NCI-H2171 treated with DMSO at 0.1 percent for 48 hours (cell line): ENCODE data around the gene FBN1.

Experiments
- DNase-seq: peaks from one replicate; lab custom pipeline; 2025; lab: John Stamatoyannopoulos, UW

Gene FBN1

GRCh38 chr15:48366584-48367312 is 278.8 kb downstream of the FBN1 start:
- no peak for DNase-seq

GRCh38 chr15:48365575-48365974 is 279.9 kb downstream of the FBN1 start:
- no peak for DNase-seq

DNA sequence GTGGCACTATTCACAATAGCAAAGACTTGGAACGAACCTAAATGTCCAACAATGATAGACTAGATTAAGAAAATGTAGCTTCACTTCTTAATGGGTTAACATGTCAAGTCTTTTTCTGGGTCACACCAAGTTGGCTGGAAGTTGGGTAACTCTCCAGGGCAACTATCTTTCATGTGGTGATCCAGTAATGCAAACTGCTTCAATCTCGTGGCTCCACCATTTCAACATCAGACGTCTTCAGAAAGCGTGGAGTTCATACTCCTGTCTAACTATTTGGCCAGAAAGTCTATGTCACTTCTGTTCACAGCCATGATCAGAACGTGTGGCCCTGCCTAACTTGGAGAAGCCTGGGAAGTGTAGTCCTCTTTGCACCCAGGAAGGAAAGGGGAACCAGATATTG is 282.0 kb downstream of the FBN1 start:
- no peak for DNase-seq

GRCh38 chr15:48361685-48362084 is 283.8 kb downstream of the FBN1 start:
- no peak for DNase-seq

DNA sequence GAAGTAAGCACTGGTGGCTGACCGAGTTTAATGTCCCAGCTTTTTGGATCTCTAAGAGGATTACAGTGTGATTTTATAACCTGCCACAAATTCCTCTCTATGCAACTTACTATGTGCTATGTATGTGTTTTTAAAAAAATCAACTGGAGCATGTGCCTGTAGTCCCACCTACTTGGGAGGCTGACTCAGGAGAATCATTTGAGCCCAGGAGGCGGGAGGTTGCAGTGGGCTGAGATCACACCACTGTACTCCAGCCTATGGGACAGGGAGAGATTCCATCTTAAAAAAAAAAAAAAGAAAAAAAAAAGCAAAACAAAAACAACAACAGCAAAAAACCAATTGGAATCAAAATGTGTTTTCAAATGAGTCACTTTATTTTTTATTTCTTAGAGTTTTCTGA is 284.7 kb downstream of the FBN1 start:
- no peak for DNase-seq
